ENCODE data around the gene DBNDD1.
A peak's percentile ranks its signal among the peaks of the same experiment; 100 is the strongest.

DBNDD1 gene

DNA sequence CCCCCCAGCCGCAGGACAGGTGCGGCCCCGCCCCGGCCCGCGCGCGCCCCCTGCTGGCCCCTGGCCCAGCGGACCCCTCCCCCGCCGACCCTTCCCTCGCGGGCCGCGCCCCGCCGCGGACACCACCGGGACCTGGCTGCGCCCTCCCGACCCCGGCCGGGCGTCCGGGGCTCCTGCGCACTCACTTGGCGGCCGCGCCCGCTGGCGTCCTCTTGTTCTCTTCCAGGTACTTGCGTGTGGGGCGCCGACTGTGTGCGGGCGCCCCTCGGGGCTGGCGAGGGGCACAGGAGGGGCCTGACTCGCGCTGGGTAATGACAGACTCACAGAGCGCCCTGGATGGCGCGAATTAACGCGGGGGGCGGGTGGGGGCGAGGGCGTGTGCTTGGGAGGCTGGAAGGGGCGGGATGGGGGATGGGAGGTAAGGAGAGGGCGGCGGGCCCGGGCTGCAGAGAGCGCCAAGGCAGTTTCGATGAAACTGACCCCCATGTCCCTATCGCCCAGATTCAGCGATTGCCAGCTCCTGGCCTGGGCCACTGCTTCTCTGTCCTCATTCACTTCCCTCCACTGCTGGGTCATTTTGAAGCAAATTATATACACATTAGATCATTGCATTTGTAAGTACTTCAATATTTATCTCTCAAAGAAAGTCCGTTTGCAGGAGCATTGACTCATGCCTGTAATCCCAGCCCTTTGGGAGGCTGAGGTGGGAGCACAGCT, 445 bp upstream of the DBNDD1 start:
- H3K9ac ChIP-seq (ENCODE audit: low read depth, low read length) = peak overlapping the region; percentile 28
- H3K4me1 ChIP-seq (ENCODE audit: control insufficient read depth, insufficient read depth, low read length) = peaks cover 17% of the 10 kb centered on the region
- no peaks in the 10 kb centered on the region for H3K9me3 ChIP-seq (ENCODE audit: control insufficient read depth, insufficient read depth, low read length)
- no peaks in the 10 kb centered on the region for H3K27me3 ChIP-seq (ENCODE audit: control insufficient read depth, insufficient read depth, low read length)
- peaks cover 3% of the 10 kb centered on the region for H3K36me3 ChIP-seq (ENCODE audit: control insufficient read depth, insufficient read depth, low read length)
- H3K4me3 ChIP-seq (ENCODE audit: low read depth, low read length) = peak overlapping the region; percentile 71

DNA sequence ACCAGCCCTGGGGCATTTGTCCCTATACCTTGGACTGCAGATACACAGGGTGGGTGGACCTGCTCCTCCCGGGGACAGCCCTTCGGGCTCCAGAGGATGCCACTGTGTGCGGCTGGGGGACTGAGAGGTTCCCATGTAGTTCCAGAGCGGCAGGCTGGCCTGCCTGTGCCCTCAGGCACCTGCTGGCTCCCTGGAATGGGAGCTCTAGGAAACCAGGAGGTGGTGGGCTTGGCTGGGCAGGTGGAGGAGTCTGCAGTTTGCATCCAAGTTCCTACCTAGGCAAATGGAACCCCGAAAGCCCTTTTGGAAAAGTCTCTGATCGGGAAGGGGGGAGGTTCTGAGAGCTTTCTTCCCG, 982 bp downstream of the DBNDD1 start:
- peaks cover 17% of the 10 kb centered on the region for H3K4me1 ChIP-seq (ENCODE audit: control insufficient read depth, insufficient read depth, low read length)
- H3K27me3 ChIP-seq (ENCODE audit: control insufficient read depth, insufficient read depth, low read length) = no peaks in the 10 kb centered on the region
- no peaks in the 10 kb centered on the region for H3K9me3 ChIP-seq (ENCODE audit: control insufficient read depth, insufficient read depth, low read length)
- peaks cover 3% of the 10 kb centered on the region for H3K36me3 ChIP-seq (ENCODE audit: control insufficient read depth, insufficient read depth, low read length)
- H3K4me3 ChIP-seq (ENCODE audit: low read depth, low read length) = peak overlapping the region; percentile 65
- peak overlapping the region; percentile 19 for H3K9ac ChIP-seq (ENCODE audit: low read depth, low read length)

DNA sequence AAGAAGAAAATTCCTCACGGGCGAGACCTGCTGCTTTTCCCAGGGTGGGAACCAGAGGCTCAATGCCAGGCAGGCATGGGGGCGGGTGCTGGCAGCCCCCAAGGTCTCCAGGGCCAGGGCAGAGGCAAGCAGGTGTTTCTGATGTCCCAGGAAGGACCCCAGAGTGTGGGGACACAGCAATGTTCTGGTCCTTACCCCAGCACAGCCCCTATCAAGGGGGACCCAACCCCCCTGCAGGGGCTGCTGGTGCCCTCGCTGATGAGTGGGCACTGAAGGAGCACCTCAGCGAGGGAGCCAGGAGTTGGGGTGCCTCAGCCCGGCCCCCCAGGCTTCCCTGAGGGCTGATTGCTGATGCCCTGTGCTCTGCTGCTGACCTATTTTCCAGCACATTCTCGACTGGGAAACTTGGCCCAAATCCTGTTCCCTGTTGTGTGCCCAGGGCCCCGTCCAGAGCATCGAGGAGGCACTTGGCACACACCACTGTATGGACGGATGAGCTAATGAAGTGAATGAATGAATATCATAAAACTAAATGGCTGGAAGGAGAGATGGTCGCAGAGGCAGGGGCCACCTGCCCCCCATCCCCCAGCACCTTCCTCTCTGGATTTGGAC, 2.8 kb downstream of the DBNDD1 start:
- peaks cover 6% of the 10 kb centered on the region for H3K36me3 ChIP-seq (ENCODE audit: control insufficient read depth, insufficient read depth, low read length)
- no peak overlapping the region for H3K4me3 ChIP-seq (ENCODE audit: low read depth, low read length)
- no peaks in the 10 kb centered on the region for H3K9me3 ChIP-seq (ENCODE audit: control insufficient read depth, insufficient read depth, low read length)
- peaks cover 17% of the 10 kb centered on the region for H3K4me1 ChIP-seq (ENCODE audit: control insufficient read depth, insufficient read depth, low read length)
- H3K27me3 ChIP-seq (ENCODE audit: control insufficient read depth, insufficient read depth, low read length) = no peaks in the 10 kb centered on the region
- H3K9ac ChIP-seq (ENCODE audit: low read depth, low read length) = no peak overlapping the region

DNA sequence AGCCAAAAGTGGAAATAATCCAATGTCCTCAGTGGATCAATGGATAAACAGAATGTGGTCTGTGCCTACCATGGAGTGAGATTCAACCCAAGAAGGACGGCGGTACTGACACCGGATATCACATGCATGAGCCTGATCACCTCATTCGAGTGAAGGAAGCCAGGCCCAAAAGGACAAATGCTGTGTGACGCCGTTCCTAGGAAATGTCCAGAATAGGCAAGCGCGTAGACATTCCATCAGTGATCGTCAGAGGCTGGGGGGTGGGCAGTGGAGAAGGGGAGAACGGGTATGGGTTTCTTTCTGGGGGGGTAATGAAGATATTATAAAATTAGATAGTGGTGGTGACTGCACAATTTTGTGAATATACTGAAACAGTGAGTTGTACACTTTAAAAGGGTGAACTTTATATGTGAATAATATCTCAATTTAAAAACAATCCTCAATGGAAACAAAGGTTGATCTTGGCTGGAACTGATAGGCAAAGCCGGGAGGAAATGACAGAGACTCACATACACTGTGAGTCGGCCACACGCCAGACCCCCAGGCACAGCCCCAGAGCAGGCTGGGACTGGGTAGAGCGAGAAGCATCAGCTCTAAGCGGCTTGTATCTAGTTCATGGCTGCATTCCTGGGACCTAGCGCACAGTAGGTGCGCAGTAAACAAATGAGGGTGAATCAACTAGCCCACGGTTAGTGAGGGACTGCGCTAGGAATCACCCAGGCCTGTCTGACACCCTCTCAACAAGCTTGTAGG, 3.5 kb downstream of the DBNDD1 start:
- Histone ChIP-seq H3K27me3 (ENCODE audit: control insufficient read depth, insufficient read depth, low read length) (no peaks in the 10 kb centered on the region), H3K9ac (ENCODE audit: low read depth, low read length) (no peak overlapping the region), H3K4me3 (ENCODE audit: low read depth, low read length) (no peak overlapping the region), H3K4me1 (ENCODE audit: control insufficient read depth, insufficient read depth, low read length) (peaks cover 13% of the 10 kb centered on the region), H3K36me3 (ENCODE audit: control insufficient read depth, insufficient read depth, low read length) (peaks cover 6% of the 10 kb centered on the region), H3K9me3 (ENCODE audit: control insufficient read depth, insufficient read depth, low read length) (no peaks in the 10 kb centered on the region)

DNA sequence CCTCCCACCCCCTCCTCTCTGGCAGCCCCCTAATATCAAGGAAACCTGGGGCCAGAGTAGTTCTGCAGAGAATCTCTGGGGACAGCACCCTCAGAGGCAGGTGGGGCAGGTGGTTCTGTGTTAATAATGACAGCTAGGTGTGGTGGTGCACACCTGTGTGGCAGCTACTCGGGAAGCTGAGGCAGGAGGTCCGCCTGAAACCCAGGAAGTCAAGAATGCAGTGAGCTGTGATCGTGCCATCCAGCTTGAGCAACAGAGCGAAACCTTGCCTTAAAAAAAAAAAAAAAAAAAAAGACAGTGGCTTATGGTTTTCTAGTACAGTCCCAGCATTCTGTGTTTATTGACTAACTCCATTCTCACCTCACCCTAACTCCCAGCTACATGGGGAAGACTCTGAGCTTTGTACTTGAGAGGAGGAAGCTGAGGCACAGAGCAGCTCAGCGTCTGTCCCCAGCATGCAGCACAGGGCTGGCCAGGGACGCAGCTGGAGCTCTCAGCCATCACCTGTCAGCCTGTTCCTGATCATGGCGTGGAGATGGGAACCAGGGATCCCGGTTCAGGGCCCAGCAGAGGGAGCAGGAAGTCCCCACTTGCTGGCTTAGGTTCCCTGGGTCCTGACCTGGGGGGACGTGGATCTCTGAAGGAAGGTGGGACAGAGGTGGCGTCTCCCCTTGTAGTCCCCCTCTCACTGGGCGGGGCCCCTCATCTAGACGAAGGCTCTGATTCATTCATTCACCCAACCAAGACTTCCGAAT, 6.1 kb downstream of the DBNDD1 start:
- Histone ChIP-seq H3K9me3 (ENCODE audit: control insufficient read depth, insufficient read depth, low read length) (no peaks in the 10 kb centered on the region), H3K4me1 (ENCODE audit: control insufficient read depth, insufficient read depth, low read length) (peaks cover 8% of the 10 kb centered on the region), H3K36me3 (ENCODE audit: control insufficient read depth, insufficient read depth, low read length) (peaks cover 6% of the 10 kb centered on the region), H3K4me3 (ENCODE audit: low read depth, low read length) (no peak overlapping the region), H3K9ac (ENCODE audit: low read depth, low read length) (no peak overlapping the region), H3K27me3 (ENCODE audit: control insufficient read depth, insufficient read depth, low read length) (no peaks in the 10 kb centered on the region)

DNA sequence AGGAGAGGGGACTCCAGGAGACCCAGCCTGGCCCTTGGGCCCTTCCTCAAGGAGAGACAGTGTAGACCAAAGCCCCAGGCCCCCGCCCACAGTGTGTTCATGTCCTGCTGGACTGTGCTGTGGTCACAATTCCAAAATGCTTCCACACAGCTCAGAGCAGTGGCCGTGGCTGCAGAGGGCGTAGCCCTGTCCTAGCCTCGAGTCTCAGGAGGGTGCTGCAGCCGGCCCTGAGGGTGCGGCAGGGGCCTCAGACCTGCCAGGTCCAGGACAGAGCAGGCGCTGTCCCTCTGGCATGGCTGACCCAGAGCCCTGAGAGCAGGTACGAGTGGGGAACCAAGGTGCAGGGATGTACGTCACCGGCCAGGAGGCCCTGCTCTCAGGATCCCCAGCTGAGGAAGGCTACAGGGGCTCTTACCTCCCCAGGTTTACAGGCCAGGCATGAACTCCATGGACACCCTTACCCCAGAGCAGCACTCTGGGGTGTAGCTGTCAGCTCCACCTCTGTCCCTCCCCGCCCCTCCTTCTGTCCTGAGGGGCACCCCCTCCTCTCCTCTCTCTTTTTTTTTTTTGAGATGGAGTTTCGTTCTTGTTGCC, 7.3 kb downstream of the DBNDD1 start:
- Histone ChIP-seq H3K27me3 (ENCODE audit: control insufficient read depth, insufficient read depth, low read length) (no peaks in the 10 kb centered on the region), H3K9ac (ENCODE audit: low read depth, low read length) (no peak overlapping the region), H3K4me3 (ENCODE audit: low read depth, low read length) (no peak overlapping the region), H3K4me1 (ENCODE audit: control insufficient read depth, insufficient read depth, low read length) (no peaks in the 10 kb centered on the region), H3K9me3 (ENCODE audit: control insufficient read depth, insufficient read depth, low read length) (no peaks in the 10 kb centered on the region), H3K36me3 (ENCODE audit: control insufficient read depth, insufficient read depth, low read length) (peaks cover 6% of the 10 kb centered on the region)

DNA sequence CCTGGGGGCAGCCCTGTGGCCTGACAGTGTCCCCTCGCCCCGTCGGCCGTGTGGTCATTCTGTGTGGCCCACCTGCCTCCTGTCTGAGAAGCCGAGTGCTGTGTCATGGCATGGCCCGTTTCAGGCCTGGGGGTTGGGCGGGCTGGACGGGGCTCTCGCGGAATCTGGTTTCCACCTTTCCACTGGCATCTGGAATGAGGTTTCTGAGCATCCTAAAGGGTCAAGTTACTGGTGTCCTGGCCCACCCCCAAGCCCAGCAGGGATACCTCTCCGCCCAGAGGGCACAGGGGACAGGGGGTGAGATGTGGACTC, 7.8 kb downstream of the DBNDD1 start:
- Histone ChIP-seq H3K27me3 (ENCODE audit: control insufficient read depth, insufficient read depth, low read length) (no peaks in the 10 kb centered on the region), H3K36me3 (ENCODE audit: control insufficient read depth, insufficient read depth, low read length) (peaks cover 6% of the 10 kb centered on the region), H3K4me3 (ENCODE audit: low read depth, low read length) (no peak overlapping the region), H3K9me3 (ENCODE audit: control insufficient read depth, insufficient read depth, low read length) (no peaks in the 10 kb centered on the region), H3K4me1 (ENCODE audit: control insufficient read depth, insufficient read depth, low read length) (no peaks in the 10 kb centered on the region), H3K9ac (ENCODE audit: low read depth, low read length) (no peak overlapping the region)

DNA sequence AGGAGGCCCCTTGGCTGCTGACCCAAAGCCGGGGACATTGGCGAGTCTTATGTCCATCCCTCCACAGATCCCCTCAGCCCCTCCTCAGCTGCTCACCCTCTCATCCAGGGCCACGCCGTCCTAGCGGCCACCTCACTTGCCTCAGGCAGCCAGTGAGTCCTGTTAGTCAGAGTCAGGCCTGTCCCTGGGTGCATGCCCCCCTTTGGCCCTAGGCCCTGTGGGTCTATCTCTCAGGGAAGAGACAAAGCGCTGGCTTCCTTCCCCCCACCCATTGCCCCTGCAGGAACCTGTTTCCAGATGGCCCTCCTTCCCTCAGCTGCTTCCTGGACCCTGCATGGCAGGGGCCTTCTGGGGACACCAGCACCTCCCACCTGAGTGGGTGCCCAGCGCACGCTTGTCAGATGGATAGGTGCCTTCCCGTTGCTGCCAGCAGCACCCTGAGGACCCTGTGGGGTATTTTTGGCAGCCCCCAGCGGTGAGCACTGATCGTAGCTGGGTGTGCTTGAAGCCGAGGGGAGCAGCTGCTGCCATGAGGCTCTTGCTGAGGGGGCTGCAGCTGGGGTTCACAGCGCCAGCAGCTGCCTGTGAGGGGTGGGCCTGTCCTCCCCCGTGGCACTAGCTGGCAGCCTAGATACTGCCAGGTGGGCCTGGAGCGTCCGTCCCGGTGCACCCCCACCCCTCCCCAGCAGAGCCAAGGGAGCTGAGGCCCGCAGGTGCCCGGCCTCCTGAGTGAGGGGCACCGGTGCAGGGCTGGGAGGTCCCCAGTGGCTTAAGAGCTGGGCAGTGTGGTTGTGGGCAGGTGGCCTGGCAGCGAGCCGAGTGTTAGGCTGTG, 8.4 kb downstream of the DBNDD1 start:
- Histone ChIP-seq H3K9me3 (ENCODE audit: control insufficient read depth, insufficient read depth, low read length) (no peaks in the 10 kb centered on the region), H3K4me1 (ENCODE audit: control insufficient read depth, insufficient read depth, low read length) (no peaks in the 10 kb centered on the region), H3K9ac (ENCODE audit: low read depth, low read length) (peak overlapping the region; percentile 32), H3K27me3 (ENCODE audit: control insufficient read depth, insufficient read depth, low read length) (no peaks in the 10 kb centered on the region), H3K4me3 (ENCODE audit: low read depth, low read length) (no peak overlapping the region), H3K36me3 (ENCODE audit: control insufficient read depth, insufficient read depth, low read length) (peaks cover 6% of the 10 kb centered on the region)

DNA sequence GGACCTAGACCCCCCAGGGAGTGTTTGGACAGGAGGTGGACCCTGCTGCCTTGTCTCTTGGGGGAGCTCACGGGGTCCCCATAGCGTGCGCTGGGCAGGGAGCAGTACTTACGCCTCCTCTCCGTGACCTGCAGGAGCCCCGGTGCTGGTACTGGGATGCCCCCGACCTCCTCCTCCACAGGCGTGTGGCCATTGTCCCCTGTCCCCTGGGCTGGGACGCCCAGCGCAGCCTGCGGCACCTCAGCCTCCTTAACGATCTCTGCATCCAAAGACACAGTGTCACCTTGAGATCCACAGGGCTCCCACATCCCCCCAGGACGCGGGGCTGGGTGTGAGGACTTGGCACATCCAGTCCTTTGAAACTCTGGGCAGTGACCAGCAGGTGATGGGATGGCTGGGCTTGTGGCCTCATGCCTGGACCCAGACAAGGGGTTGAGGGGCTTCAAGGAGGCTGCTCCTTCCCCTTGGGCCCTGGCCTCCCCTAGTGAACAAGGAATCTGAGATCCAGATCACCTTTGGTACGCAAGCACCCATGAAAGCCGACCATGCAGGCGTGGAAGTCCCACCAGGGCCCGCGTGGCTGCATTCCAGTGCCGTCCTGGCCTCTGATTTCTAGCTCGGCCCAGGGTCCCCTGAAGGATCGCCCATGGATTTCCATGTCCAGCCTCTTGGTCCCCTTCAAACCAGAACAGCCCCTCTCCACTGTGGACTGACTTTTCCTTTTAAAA, 9.9 kb downstream of the DBNDD1 start:
- Histone ChIP-seq H3K27me3 (ENCODE audit: control insufficient read depth, insufficient read depth, low read length) (no peaks in the 10 kb centered on the region), H3K9me3 (ENCODE audit: control insufficient read depth, insufficient read depth, low read length) (no peaks in the 10 kb centered on the region), H3K4me3 (ENCODE audit: low read depth, low read length) (no peak overlapping the region), H3K36me3 (ENCODE audit: control insufficient read depth, insufficient read depth, low read length) (peaks cover 10% of the 10 kb centered on the region), H3K9ac (ENCODE audit: low read depth, low read length) (no peak overlapping the region), H3K4me1 (ENCODE audit: control insufficient read depth, insufficient read depth, low read length) (no peaks in the 10 kb centered on the region)

DNA sequence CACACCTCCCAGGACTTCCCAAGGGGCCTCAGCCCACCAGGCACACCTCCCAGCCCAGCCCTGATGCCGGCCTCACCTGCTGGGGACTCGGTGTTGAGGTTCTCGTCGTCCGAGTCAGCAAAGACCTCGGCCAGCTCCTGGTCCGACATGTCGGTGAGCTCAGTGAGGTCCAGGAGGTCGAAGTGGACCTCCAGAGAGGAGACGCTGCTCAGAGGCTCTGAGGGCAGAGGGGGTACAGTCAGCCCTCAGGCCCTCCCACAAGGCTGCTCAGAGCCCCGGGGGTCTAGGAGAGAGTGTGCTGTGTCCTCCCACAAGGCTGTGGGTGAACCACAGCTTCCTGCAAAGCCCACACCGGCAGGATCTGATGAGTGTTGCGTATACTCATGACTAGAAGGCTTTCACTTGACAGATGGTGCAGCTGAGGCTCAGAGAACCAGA, 10.5 kb downstream of the DBNDD1 start:
- no peaks in the 10 kb centered on the region for H3K27me3 ChIP-seq (ENCODE audit: control insufficient read depth, insufficient read depth, low read length)
- no peaks in the 10 kb centered on the region for H3K9me3 ChIP-seq (ENCODE audit: control insufficient read depth, insufficient read depth, low read length)
- H3K4me3 ChIP-seq (ENCODE audit: low read depth, low read length) = no peak overlapping the region
- no peaks in the 10 kb centered on the region for H3K4me1 ChIP-seq (ENCODE audit: control insufficient read depth, insufficient read depth, low read length)
- no peak overlapping the region for H3K9ac ChIP-seq (ENCODE audit: low read depth, low read length)
- H3K36me3 ChIP-seq (ENCODE audit: control insufficient read depth, insufficient read depth, low read length) = peaks cover 10% of the 10 kb centered on the region

Data from iPS-15b (cell line).